ENCODE measurements around the gene SLC12A9.

GRCh38 chr7:100818825-100819224, 33.7 kb upstream of the SLC12A9 start:
- no peak for TF ChIP-seq CTCF (IDR thresholded peaks at IDR 0.05; ENCODE audit: borderline replicate concordance, extremely low read depth, low read length, poor library complexity, severe bottlenecking)
- TF ChIP-seq EZH2 (IDR thresholded peaks at IDR 0.05; ENCODE audit: borderline replicate concordance, low read depth, low read length, severe bottlenecking): no peak

All from DND-41 (cell line).